Lung microvascular endothelial cell (primary cell): ENCODE measurements around the gene KIAA0753. TPM values are rescaled to one million over a fixed set of nuclear protein-coding genes. Genes with fewer than 3 reads are reported as not detected.

Source experiments
- total RNA-seq: library from RNA; depleted of rRNA; stranded (reverse); fragments of >200 nt; gene quantifications from 2 replicates; pipeline ENCODE4 v1.2.1, GENCODE V29; 2014

Gene KIAA0753
- total RNA-seq, 1 donor from 2014 or later: 7.7 TPM

Other genes with a start within 250 kb of the KIAA0753 start
- not detected in 2 replicates for gene AIPL1, start 205.6 kb downstream of the KIAA0753 start, total RNA-seq
- gene PIMREG, start 196.3 kb downstream of the KIAA0753 start, total RNA-seq: 4.6 and 10.5 TPM in 2 replicates
- gene PITPNM3, start 84.2 kb downstream of the KIAA0753 start, total RNA-seq: 0.20 and 0.22 TPM in 2 replicates
- gene TXNDC17, start 349 bp upstream of the KIAA0753 start, total RNA-seq: 73.2 and 91.1 TPM in 2 replicates
- gene MED31, start 10.9 kb upstream of the KIAA0753 start, total RNA-seq: 5.7 and 6.7 TPM in 2 replicates
- gene C17orf100, start 11.1 kb upstream of the KIAA0753 start, total RNA-seq: 0.22 and 0.40 TPM in 2 replicates
- gene SLC13A5, start 72.7 kb upstream of the KIAA0753 start, total RNA-seq: 0.20 and 0.22 TPM in 2 replicates
- gene XAF1, start 115.3 kb upstream of the KIAA0753 start, total RNA-seq: 0.79 and 2.6 TPM in 2 replicates
- 1.3 and 6.9 TPM in 2 replicates for gene FBXO39, start 135.5 kb upstream of the KIAA0753 start, total RNA-seq
- gene TEKT1, start 191.0 kb upstream of the KIAA0753 start, total RNA-seq: not detected in 2 replicates